GM13977 (cell line): ENCODE measurements around the gene ZNF771.

Experiments
- DNase-seq: peaks from one replicate; pipeline ENCODE4 v3.0.0; 2012; ENCODE audit warnings: low spot score
- in situ Hi-C: fragments of 300-500 bp; cut with MboI; formaldehyde crosslinking; loops from one replicate; pipeline ENCODE4 v1.12.0; 2022; ENCODE audit warnings: low sequenced_read_pairs, low pct_unique_long_range_greater_than_20kb, mixed read lengths, inconsistent platforms; ENCODE audit not compliant: unreplicated experiment
- TF ChIP-seq, protein P1 (sequence below): IDR thresholded peaks from 2 replicates; pipeline ENCODE4 v1.5.1; 2012; ENCODE audit warnings: mild to moderate bottlenecking, control low read depth; ENCODE audit not compliant: insufficient read depth; ENCODE audit errors: extremely low read depth, missing control alignments

Gene ZNF771

DNA sequence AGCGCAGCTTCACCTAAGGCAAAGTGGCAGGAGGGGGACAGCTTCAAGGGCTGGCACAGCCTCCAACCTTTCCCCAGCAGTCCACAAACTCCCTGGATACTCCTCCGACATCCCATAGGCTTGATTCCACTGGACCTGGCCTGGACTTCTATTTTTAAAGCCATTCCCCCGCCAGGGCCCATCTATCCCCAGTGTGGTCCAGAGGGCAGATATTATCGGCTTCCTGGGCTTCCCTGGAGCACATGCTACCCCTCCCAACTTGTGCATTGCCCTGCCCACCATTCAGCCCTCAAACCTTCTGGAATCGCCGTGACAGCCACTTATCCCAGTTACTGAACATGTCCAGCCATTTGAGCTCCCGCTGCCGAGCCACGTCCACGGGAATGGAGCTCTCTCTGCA lies 42.2 kb upstream of the ZNF771 start:
- TF ChIP-seq, protein P1, sequence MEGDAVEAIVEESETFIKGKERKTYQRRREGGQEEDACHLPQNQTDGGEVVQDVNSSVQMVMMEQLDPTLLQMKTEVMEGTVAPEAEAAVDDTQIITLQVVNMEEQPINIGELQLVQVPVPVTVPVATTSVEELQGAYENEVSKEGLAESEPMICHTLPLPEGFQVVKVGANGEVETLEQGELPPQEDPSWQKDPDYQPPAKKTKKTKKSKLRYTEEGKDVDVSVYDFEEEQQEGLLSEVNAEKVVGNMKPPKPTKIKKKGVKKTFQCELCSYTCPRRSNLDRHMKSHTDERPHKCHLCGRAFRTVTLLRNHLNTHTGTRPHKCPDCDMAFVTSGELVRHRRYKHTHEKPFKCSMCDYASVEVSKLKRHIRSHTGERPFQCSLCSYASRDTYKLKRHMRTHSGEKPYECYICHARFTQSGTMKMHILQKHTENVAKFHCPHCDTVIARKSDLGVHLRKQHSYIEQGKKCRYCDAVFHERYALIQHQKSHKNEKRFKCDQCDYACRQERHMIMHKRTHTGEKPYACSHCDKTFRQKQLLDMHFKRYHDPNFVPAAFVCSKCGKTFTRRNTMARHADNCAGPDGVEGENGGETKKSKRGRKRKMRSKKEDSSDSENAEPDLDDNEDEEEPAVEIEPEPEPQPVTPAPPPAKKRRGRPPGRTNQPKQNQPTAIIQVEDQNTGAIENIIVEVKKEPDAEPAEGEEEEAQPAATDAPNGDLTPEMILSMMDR = no peak
- in situ Hi-C loops = no loop called here
- DNase-seq = no peak

DNA sequence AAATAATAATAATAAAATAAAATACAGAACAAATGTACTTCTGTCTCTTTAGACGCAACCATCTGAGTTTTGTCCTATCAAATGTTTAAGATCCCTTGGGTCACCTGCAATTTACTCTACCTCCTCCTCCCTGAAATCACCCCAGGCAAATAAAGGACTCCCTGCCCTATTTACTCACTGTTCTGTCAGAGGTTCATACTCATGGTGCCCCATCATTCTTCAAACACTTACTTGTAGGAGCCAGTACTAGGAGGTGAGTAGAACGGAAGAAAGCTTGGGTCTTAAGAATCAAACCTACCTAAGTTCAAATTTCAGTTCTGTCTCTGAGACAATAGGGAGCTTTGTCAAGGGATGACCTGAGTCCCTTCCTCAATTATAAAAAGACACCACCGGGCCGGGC lies 40.9 kb upstream of the ZNF771 start:
- TF ChIP-seq, protein P1 = no peak
- no peak for DNase-seq
- in situ Hi-C loops = no loop called here

DNA sequence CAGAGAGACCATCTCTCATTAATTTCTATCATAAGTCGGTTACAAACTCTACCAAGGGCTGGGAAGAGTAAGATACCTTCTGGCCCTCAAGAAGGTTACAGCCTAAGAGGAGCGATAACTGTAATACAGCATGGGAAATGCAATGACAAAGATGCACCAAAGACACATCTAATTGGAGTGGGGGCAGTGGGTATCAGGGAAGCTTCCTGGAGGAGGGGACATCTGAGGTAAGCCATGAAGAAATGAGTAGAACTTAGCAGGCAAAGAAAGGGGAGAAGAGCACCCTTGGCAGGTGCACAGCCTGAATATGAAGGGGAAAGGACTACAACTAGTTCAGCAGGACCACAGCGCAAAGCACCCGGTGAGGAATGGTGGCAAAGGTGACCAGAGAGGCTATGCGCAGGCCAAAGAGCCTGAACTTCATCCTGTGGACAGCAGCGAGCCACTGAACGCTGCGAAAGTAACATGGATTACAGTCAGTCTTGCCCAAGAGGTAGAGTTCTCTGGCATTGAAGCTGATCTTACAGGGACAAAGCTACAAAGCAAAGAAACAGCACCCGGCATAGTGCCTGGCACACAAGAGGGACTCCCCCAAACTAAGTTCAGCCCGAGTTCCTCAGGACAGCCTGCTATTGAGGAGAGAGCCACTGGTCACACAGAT lies 39.9 kb upstream of the ZNF771 start:
- DNase-seq = no peak
- TF ChIP-seq, protein P1 = no peak
- in situ Hi-C loops = no loop called here

DNA sequence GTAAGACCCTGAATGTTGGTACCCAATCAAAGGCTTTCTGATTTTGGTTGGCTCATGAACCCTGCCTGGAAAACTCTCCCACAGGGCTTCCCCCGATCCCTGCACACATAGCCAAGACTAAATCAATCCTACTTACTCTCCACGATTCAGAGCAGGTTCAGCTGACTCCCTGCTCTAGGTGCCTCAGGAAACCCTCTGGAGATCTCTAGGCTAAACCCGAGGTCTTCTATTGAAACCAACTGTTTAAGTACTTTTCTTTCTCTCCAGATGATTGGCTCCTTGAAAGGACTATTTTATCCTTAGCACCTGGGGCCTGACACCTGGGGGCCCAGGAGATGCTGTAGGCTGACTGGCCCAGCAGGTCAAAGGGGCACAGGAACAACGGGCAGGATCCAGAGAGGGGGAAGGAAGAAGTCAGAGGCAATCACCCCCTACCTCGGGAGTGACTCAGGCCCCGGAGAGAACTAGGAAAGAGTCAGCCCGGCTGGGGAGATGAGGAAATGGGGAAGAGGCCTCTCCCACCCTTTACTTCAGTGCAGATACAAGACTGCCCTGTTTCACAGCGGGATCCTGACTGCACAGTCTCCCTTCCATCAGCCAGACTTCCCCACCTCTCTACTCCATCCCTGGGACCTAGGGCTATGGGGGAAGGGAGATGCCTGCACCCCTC lies 39.1 kb upstream of the ZNF771 start:
- TF ChIP-seq, protein P1 = no peak
- DNase-seq = no peak
- in situ Hi-C loops = no loop called here

DNA sequence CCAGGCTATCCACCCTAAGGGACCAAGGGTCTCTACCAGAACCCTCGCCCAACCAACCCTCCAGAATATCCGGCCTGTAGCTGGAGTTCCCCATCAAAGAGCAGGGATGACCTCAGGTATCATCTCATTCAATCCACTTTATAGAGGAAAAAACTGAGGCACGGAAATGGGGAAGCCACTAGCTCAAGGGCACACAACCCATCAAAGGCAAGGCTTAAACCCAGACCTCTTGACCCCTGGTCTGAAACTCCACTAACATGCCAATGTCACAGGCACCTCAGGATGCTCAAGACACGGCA lies 38.7 kb upstream of the ZNF771 start:
- DNase-seq = no peak
- in situ Hi-C loops = no loop called here
- TF ChIP-seq, protein P1 = no peak

DNA sequence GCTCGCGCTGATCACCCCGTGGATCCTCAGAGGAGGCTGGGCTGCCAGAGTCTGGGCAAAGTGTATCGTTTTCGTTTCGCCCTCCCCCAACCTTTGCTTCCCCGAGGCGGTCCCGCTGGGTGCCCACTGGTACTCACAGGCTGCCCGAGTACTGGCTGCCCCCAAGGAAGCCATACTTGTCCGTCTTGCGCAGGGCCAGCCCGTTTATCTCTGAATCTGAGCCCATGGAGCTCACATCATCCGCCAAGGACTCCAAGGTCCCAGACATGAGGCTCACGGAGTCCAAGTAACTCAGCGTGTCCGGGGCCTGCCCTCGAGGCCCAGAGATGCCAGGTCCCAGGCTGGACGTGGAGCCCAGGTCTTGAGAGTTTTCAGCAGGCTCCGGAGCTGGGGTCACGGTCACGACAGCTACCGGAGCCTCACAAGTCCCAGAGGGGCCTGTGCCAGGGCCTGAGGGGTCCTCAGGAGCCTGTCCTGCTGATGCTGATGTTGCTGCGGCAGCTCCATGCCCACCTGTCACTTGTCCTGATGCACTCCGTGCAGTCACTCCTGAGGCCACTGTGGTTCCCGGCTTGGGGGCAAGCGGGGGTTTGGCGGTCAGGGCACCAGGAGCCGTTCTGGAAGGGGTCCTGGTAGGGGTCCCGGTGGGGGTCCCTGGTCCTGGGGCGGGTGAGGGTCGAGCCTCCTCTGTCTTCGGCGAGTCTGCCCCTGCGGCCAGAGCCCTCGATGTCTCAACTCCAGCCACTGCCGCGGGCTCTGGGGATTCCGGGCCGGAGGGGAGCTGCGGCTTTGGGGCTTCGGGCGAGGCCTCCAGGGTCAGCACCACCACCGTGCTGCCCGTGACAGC lies 38.1 kb upstream of the ZNF771 start:
- no peak for DNase-seq
- in situ Hi-C loops = no loop called here
- TF ChIP-seq, protein P1 = no peak
